Right renal pelvis (tissue), 4 donors: ENCODE data around the gene BSN. TPM values are rescaled to one million over a fixed set of nuclear protein-coding genes. Genes with fewer than 3 reads are reported as not detected.
"Not testable (repeated sequence)": the region's sequence is repeated elsewhere in the genome, so short reads cannot be mapped to it uniquely, and the experiment has no call there.

ENCODE experiments used
- DNase-seq, 4 donors: peaks; one replicate each; pipeline ENCODE4 v3.0.0-alpha.2; 2013; ENCODE audit warnings: low read depth in 4 of 4, low spot score in 3 of 4, missing footprints in 1 of 4
- polyA plus RNA-seq, 4 donors: library from polyadenylated mRNA; unstranded; fragments of 120-200 nt; gene quantifications; one replicate each; pipeline ENCODE4 v1.2.1, GENCODE V29; 2013; ENCODE audit not compliant: insufficient read length in 4 of 4

The BSN gene
- polyA plus RNA-seq, 4 donors = 0.98 to 1.8 (median 1.5) TPM

DNA sequence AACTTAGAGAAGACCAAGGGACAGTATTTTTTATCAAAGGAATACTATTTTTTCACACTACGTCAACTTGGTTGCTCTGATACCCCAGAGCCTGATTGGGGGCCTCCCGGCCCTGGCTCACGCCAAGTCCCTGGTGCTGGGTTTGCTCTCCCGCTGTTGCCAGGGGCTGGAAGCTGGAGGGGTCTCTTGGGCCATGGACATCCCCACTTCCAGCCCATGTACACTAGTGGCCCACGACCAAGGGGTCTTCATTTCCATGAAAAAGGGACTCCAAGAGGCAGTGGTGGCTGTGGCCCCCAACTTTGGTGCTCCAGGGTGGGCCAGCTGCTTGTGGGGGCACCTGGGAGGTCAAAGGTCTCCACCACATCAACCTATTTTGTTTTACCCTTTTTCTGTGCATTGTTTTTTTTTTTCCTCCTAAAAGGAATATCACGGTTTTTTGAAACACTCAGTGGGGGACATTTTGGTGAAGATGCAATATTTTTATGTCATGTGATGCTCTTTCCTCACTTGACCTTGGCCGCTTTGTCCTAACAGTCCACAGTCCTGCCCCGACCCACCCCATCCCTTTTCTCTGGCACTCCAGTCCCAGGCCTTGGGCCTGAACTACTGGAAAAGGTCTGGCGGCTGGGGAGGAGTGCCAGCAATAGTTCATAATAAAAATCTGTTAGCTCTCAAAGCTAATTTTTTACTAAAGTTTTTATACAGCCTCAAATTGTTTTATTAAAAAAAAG, 20.3 kb upstream of the BSN start:
- no peak for DNase-seq

DNA sequence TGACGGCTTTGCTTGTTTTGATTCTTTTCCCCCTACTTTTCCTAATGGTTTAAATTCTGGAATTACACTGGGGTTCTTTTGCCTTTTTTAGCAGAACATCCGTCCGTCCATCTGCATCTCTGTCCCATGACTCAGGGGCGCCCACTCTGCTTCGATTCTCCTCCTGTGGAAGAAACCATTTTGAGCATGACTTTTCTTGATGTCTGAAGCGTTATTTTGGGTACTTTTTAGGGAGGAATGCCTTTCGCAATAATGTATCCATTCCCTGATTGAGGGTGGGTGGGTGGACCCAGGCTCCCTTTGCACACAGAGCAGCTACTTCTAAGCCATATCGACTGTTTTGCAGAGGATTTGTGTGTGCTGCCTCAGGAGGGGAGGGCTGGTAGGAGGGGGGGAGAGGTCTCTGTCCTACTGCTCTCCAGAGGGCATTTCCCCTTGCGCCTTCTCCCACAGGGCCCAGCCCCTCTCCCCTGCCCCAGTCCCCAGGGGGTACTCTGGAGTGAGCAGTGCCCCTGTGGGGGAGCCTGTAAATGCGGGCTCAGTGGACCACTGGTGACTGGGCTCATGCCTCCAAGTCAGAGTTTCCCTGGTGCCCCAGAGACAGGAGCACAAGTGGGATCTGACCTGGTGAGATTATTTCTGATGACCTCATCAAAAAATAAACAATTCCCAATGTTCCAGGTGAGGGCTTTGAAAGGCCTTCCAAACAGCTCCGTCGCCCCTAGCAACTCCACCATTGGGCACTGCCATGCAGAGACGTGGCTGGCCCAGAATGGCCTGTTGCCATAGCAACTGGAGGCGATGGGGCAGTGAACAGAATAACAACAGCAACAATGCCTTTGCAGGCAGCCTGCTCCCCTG, 19.5 kb upstream of the BSN start:
- DNase-seq = peak in 2 of 4 donors; percentile 15

DNA sequence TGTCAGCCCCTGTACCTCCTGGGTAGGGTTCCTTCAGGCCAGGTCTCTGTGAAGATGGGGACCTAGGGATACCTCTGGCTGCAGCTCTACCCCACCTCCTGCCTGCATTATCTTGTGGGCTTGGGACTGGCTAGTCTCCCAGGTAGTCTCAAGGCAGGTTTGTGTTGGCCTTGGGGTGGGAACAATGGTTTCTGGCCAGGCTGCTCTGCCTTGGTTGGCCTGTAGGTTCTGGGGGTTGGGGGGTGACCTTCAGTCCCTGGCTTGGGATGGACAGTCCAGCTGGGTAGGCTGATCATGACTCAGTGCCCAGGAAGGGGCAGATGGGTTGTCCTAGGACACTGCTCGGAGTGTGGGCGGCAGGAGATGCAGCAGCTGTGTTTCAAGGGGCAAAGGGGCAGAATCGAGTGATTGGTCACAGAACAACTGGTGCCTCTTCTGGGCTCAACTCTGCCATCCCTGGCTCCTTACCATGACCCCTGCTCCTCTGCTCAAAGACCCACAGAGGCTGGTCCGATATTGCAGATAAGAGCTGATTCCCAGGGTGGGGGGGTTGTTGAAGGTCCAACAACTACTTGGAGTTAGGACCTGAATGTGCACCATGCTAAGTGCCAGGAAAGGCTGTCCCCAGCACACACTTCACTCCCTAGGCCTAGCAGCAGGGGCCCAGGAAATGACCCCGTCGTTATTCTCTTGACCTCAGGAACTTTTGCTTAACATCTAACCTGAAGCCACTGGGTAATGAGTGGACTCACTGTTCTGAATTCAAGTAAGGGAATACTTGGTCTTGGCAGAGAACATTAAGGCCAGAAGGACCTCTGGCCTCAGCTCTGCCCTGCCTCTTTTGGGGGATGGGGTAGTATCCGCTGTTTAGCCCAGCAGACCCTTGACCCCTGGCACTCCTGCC, 18.1 kb upstream of the BSN start:
- no peak for DNase-seq

DNA sequence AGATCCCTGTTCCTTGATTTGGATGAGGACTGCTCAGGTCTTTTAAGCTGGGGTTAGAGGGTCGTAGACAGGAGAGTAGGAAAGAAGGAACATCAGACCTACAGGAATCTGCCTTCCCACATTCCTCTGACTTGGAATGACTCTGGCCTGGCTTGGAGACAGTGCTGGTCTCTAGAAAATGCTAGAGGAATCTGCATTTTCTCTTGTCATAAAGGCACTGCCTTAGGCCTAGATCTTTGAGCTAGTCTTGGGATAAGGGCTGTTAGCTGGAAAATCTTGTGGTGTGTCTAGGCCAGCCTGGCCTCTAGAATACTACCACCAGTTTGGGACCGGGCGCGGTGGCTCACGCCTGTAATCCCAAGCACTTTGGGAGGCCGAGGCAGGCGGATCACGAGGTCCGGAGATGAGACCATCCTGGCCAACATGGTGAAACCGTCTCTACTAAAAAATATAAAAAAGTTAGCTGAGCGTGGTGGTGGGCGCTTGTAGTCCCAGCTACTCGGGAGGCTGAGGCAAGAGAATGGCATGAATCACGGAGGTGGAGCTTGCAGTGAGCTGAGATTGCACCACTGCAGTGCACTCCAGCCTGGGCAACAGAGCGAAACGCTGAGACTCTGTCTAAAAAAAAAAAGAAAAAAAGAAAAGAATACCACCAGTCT, 17.3 kb upstream of the BSN start:
- no peak for DNase-seq

DNA sequence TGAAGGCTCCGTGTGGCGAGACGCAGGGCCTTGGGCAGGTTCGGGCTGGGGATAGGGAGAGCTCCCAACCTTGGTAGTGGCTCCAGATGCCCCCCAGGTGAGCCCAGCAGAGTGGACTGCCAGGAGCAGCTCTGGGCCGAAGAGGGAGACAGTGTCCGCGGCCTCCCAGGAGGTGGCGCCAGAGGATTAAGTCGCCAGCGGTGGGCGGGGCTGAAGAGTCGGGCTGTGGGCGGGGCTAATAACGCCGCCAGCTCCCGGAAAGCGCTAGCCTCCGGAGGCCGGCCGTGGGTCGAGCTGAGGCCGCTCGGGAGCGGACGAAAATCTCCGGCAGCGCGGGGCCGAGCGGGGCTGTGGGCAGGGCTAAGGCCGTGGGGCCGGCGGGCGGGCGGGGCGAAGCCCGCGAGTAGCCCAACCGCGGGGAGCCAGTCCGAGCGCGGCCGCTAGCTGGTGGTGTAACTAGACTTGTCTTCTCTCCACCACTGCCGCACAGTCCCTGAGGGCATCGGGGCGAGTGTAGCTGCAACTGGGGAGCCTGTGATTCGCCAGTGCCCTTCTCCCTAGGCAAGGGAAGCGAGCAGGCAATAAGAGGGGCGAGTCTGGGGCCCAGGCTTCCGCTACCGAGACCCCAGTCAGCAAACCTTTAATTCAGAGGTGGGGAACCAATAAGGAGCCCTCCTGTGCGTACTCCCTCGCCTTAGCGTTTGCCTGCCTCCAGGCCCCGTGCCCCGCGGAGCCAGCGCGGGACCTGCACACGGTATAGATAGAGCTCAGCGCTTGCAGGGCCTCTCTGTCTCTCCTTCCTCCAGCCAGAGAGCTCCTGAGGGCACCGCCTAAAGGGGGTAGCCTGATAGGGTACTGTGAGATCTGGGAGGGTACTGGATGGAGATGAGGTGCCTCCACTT, 14.4 kb upstream of the BSN start:
- DNase-seq = peak; percentile 86 to 89 (median 87)

DNA sequence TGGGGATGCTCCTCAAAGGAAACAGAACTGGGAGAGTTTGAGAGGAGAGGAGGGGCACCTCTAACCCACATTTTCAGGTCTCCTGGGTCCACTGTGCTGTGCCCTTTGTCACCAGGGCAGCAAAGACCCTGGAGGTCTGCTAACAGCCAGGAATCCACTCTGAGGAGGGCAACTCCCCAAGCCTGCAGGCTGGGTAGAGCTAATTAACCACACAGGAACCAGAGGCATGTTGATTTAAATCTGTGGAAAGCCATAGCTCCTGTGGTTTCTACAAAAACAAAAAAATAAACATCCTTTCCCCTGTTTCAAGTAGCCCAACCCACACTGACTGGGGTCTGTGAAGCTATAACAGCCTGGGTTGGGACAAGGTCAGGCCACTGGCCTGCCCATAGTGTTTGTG, 2.2 kb upstream of the BSN start:
- no peak for DNase-seq

DNA sequence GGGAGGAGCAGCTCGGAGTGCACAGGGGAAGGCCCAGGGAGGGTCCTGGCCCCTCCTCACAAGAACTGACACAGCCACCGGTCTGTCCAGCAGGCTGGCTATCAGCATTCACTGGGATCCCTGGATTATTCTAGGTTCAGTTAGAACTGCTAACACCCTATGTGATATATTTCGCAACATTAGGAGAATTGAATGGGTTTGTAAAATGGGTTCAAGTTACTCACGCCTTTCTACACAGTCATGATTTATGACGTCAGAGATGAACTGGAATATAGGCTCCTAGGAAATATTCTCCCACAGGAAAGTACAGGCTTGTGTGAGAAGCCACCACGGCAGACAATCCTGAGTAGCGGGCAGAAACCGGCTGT, 969 bp upstream of the BSN start:
- DNase-seq = no peak

DNA sequence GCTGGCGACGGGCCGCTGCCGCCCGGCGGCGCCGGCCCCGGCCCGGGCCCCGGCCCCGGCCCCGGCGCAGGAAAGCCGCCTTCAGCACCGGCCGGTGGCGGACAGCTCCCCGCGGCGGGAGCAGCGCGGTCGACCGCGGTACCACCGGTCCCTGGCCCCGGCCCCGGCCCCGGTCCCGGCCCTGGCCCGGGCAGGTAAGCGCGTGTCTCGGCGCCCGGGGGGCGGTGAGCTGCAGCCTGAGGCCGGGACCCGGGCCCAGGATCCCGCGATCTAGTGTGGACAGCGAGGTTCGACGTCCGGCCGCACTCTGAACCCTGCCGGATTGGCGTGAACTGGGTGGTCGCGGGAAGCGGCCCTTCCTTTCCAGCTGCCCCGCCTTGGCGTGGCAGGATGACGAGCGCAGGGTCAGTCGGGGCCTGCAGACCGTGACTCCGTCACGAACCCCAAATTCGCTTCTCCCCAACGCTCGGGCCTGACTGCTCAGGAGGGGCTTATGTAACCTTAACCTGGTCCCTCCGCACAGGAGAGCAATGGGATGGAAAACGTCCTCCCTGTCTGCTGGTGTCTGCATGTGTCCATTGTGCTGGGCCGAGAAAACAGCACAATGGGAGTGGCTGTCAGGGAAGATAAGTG, 472 bp downstream of the BSN start:
- peak in 2 of 4 donors; percentile 39 to 41 for DNase-seq

DNA sequence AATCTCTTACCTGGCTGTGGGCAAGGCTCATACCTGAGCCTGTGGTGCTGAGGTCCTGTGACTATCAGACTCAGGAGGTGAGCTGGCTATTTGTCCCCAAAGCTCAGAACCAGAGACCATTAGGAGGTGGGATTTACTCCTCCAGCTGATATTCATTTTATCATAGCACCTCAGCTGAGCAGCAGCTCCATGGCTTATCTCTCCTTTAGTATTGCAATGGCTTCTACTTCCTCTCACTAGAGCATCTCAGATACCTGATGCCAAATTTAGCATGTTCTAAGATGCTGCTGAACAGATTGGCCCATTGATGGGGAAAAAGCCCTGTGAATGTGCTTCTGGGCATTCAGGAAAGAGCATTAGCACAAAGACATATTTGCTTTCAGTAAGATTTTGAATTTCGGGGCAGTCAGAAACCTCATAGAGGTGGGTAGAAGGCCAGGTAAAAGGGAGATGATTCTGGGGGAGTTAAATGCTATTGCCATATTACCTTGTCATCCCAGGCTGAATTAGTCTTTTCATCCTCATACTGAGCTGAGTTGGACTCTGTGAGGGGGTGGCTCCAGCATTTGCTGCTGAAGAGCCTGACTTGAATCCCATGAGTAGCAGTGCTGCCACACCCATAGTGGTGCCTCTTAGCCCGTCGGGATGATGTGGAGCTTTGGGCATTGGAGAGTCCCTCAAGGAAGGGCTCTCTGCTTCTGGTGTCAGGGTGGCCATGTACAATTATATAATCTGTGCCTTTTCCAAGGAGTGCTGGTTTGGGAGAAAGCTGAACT, 2.4 kb downstream of the BSN start:
- no peak for DNase-seq

DNA sequence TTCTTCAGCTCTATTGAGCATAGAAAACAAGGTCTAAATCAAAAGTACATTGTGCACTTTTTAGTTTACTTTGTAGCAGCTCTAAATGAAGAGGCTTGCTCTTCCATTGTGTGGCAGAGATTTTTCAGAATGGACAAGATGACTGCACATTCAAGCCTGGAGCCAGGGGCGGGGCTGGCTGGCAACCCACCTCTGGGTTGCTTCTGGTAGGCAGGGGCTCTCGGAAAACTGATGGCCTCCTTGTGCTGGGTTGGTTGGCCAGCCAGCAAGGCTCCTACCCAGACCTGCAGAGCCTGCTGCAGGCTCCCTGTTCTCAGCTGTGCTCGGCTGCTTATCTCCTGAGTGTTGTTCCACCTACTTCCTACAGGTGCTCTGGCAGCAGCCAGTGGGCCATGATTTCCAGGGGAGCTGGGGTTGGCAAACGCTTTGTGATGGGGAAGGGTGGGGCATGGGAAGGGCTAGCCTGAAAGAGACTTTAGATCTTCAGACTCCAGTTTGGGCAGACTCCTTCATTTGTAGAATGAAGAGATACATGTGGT, 8.8 kb downstream of the BSN start:
- DNase-seq = no peak

DNA sequence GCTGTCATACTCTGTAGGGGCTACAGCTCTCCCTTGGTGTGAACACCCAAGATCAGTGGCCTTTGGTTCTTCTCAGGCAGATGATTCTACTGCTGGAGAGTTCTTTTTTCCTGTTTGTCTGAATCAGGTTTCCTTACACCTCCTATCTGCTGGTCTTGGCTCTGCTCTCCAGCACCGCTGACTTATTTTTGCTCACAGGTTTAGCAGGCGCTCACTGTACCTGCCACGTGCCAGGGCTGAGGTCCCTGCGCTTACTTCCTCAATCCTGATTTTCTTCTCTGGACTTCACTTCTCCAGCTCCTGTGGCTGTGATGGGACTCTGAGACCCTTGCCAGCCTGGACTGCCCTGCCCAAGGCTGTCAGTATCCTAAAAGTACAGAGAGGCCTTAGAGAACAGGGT, 9.5 kb downstream of the BSN start:
- no peak for DNase-seq

DNA sequence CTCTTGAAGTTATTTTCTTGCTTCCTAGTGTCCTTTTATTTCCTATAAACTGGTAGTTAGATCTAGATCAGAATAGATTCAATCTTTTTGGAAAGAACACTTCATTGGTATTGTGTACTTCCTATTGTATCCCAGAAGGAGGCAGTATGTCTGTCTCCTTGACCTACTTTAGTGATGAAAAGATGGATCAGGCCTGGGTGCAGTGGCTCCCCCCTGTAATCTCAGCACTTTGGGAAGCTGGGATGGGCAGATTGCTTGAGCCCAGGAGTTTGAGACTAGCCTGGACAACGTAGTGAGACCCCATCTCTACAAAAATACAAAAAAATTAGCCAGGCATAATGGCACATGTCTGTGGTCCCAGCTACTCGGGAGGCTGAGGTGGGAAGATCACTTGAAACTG, 12.0 kb downstream of the BSN start:
- DNase-seq = no peak

DNA sequence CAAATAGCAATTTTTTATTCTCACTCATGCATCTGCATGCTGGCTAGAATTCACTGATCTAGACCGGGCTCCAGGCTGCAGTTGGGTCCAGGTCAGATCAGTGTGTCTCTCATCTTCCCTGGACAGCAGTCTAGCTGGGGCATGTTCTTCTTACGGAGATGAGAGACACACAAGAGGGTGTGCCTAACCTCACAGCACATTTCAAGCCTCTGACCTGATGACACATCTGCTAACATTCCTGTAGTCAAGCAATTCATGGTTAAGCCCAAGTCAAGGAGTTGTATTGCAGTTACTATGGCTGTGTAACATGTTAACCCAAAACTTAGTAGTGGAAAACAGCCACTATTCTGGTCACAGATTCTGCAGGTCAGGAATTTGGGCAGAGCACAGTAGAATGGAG, 13.1 kb downstream of the BSN start:
- no peak for DNase-seq

DNA sequence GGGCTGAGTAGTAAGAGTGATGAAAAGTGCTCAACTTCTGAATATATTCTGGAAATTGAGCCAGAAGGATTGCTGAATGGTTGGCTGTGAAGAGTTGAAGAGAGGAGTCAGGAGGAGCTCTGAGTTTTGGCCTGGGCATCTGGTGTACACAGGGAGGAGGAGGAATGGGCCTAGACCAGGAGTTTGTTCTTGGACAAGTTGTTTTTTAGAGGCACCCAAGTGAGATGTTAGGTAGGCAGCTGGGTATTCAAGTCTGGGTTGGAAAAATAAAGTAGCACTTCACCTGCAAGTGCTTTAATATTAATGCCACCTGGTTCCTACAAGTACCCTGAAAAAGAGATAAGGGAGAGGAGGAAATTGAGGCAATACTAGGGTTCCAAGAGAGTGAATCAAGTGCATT, 14.7 kb downstream of the BSN start:
- no peak for DNase-seq

DNA sequence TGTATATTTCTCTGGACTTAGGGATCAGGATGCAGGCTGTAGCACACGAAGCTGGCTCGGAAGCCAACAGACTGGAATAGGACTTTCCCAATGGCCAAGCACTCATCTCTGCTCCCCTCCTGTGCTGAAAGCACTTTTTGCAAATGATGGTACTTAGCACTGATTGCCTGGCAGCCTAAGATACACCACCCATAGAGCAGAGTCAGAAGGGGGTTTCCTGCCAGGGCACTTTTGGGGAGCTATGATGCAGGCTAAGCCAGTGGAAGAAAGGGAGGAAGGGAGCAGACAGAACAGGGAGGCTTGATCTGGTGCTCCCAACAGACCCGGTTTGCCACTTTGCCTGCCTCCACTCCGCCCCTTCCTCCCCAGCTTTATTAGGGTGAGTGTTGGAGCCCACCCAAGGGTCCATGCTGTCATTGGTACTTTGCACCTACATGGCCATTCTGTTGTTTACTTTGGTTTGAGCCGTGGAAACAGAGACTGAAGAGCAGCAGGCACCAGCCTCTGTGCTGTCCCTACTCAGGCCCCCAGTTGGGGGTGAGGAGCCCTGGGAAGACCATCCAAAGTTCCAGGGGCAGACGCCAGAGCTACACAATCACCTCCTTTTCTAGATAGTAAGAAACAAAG, 15.9 kb downstream of the BSN start:
- no peak for DNase-seq

DNA sequence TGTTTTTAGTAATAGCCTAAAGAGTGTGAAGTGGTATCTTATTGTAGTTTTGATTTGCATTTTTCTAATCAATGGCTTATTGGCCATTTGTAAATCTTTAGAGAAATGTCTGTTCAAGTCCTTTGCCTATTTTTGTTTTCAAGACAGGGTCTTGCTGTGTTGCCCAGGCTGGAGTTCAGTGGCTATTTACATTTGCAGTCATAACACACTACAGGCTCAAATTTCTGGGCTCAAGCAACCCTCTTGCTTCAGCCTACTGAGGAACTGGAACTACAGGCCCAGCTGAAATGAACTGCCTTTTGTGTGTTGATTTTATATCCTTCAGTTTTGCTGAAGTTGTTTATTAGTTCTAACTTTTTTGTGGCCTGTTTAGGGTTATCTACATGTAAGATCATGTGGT, 27.9 kb downstream of the BSN start:
- DNase-seq = no peak

DNA sequence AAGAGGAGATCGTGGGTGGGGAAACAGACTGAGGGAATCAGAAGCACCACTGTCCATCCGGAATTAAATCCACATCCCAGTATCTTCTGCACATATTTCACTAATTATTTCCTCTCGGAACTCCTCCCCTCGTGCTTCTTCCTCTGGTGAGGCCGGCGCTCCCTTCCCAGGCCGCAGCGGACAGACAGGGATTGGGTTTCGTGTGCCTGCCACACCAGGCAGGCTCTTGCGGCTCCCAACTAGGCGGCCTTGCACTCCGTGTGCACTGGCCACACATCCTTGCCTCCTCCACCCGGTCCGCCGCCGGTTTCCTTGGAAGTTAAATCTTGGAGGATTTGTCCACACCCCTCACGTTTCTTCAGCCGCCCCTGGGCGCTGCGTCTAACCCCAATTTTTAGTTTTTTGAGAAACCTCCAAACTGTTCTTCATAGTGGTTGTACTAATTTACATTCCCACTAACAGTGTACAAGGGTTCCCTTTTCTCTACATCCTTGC, 31.0 kb downstream of the BSN start:
- DNase-seq = not testable (repeated sequence)
